Measurements from ENCODE around the gene ATP7B. TPM values are rescaled to one million over a fixed set of nuclear protein-coding genes. Genes with fewer than 3 reads are reported as not detected.

ATP7B gene
- total RNA-seq, 1 donor from 2014 or later: 3.3 TPM

- ATAC-seq (peak; percentile 100), DNase-seq (ENCODE audit: missing footprints) (peak; percentile 99)
- intact Hi-C loops (cut with DNase I): loop anchor here (5.0 kb wide), 1 partner anchor 415 kb away; no protein-coding TSS in a partner anchor
Observed at GRCh38 chr13:52011632-52012511, 622 bp upstream of the ATP7B start, which contains the start of gene ALG11. TSS of gene ALG11 (plus strand) at chr13:52012398. CDS start at chr13:52012419, 21 bp downstream.

- ATAC-seq (no peak), DNase-seq (ENCODE audit: missing footprints) (no peak)
- intact Hi-C loops (cut with DNase I): loop anchor here (5.0 to 10.0 kb wide), 2 partner anchors 115 to 417 kb away; no protein-coding TSS in a partner anchor
Observed at GRCh38 chr13:52009946-52010345, 1.3 kb downstream of the ATP7B start.

- DNase-seq (ENCODE audit: missing footprints) (no peak), ATAC-seq (no peak)
- intact Hi-C loops (cut with DNase I): loop anchor here (10.0 kb wide), 1 partner anchor 112 kb away; no protein-coding TSS in a partner anchor
Observed at GRCh38 chr13:52006523-52007245, 4.6 kb downstream of the ATP7B start.

- no peak for DNase-seq (ENCODE audit: missing footprints)
- intact Hi-C loops (cut with DNase I): loop anchor here (10.0 kb wide), 1 partner anchor 111 kb away; no protein-coding TSS in a partner anchor
- no peak for ATAC-seq
Observed at GRCh38 chr13:52005841-52006522, 5.3 kb downstream of the ATP7B start.

GRCh38 chr13:52004511-52005170 is 6.6 kb downstream of the ATP7B start:
- ATAC-seq: no peak
- intact Hi-C loops (cut with DNase I): loop anchor here (10.0 kb wide), 1 partner anchor 110 kb away; no protein-coding TSS in a partner anchor
- no peak for DNase-seq (ENCODE audit: missing footprints)

- ATAC-seq: no peak
- intact Hi-C loops (cut with DNase I): loop anchor here (10.0 kb wide), 1 partner anchor 109 kb away; no protein-coding TSS in a partner anchor
- no peak for DNase-seq (ENCODE audit: missing footprints)
Observed at GRCh38 chr13:52003541-52003940, 7.7 kb downstream of the ATP7B start.

GRCh38 chr13:52002361-52002760 is 8.9 kb downstream of the ATP7B start:
- ATAC-seq (no peak), DNase-seq (ENCODE audit: missing footprints) (no peak)
- intact Hi-C loops (cut with DNase I): loop anchor here (10.0 kb wide), 1 partner anchor 108 kb away; no protein-coding TSS in a partner anchor

- intact Hi-C loops (cut with DNase I): loop anchor here (1.0 to 10.0 kb wide), 2 partner anchors 106 to 126 kb away; no protein-coding TSS in a partner anchor
- DNase-seq (ENCODE audit: missing footprints): no peak
- no peak for ATAC-seq
Observed at GRCh38 chr13:52001120-52001731, 10.0 kb downstream of the ATP7B start.

- DNase-seq (ENCODE audit: missing footprints) (no peak), ATAC-seq (no peak)
- intact Hi-C loops (cut with DNase I): loop anchor here (10.0 kb wide), 2 partner anchors 105 to 185 kb away; no protein-coding TSS in a partner anchor
Observed at GRCh38 chr13:51999921-52000320, 11.3 kb downstream of the ATP7B start.

- intact Hi-C loops (cut with DNase I): loop anchor here (10.0 kb wide), 1 partner anchor 185 kb away; no protein-coding TSS in a partner anchor
- peak; percentile 80 for DNase-seq (ENCODE audit: missing footprints)
Observed at GRCh38 chr13:51999510-51999911, 11.7 kb downstream of the ATP7B start.

GRCh38 chr13:51998723-51999509 is 12.3 kb downstream of the ATP7B start:
- DNase-seq (ENCODE audit: missing footprints) (no peak), ATAC-seq (no peak)
- intact Hi-C loops (cut with DNase I): loop anchor here (10.0 kb wide), 1 partner anchor 184 kb away; no protein-coding TSS in a partner anchor

More at GRCh38 chr13:51999510-51999911, 11.7 kb downstream of the ATP7B start:
- ATAC-seq: peak; percentile 75

GRCh38 chr13:51997641-51998330 is 13.5 kb downstream of the ATP7B start:
- DNase-seq (ENCODE audit: missing footprints): no peak
- intact Hi-C loops (cut with DNase I): loop anchor here (10.0 kb wide), 1 partner anchor 183 kb away; no protein-coding TSS in a partner anchor
- no peak for ATAC-seq

GRCh38 chr13:51997186-51997585 is 14.1 kb downstream of the ATP7B start:
- DNase-seq (ENCODE audit: missing footprints) (no peak), ATAC-seq (no peak)
- intact Hi-C loops (cut with DNase I): loop anchor here (10.0 kb wide), 1 partner anchor 182 kb away; no protein-coding TSS in a partner anchor

GRCh38 chr13:51996641-51997040 is 14.6 kb downstream of the ATP7B start:
- intact Hi-C loops (cut with DNase I): loop anchor here (10.0 kb wide), 1 partner anchor 182 kb away; no protein-coding TSS in a partner anchor
- ATAC-seq (no peak), DNase-seq (ENCODE audit: missing footprints) (no peak)

- intact Hi-C loops (cut with DNase I): loop anchor here (10.0 kb wide), 1 partner anchor 181 kb away; no protein-coding TSS in a partner anchor
- ATAC-seq (peak; percentile 76), DNase-seq (ENCODE audit: missing footprints) (peak; percentile 77)
Observed at GRCh38 chr13:51995677-51996551, 15.3 kb downstream of the ATP7B start.
